Measurements from ENCODE around the gene MAN1C1.

DNA sequence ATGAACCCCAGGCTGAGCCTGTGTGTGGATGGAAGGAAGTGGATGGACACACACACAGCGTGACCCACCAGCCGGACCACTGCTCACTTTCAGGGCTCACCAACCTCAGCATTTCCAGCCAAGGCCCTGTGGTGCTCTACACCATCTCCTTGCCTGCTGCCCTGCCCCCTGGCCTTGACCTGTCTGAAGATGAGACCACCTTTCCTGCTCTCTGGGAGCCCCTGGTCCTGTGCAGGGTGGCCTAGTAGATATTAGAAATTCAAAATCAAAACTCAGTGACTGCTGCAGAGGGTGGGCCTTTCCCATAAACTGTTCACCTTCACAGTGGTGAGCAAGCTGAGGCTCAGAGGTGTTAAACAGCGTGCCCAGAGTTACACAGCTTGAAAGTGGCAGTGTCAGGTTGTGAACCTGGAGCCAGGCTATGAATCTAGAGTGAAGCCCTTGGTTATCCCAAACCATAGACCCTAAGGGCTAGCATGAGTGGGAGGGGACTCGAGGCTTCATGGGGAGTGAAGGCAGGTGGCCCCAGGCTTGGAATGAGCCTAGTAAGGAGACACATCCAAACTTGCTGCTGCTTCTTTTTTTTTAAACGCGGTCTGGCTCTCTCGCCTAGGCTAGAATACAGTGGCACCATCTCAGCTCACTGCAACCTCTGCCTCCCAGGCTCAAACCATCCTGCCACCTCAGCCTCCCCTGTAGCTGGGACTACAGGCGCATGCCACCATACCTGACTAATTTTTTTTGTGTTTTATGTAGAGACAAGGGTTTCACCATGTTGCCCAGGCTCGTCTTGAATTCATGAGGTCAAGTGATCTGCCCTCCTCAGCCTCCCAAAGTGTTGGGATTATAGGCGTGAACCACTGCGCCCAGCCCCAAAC is 41.5 kb downstream of the MAN1C1 start:
- TF ChIP-seq CTCF (conservative IDR thresholded peaks at IDR 0.05 in 1 of 2, IDR thresholded peaks at IDR 0.05 in 1 of 2; ENCODE audit: extremely low read depth in 1 of 2, insufficient read depth in 1 of 2, low read depth in 1 of 2, low read length in 2 of 2) (no peak), EZH2 (IDR thresholded peaks at IDR 0.05; ENCODE audit: borderline replicate concordance, low read length) (no peak)
